Fibroblast of lung (primary cell): ENCODE results near the gene CTSA. TPM values are rescaled to one million over a fixed set of nuclear protein-coding genes. Genes with fewer than 3 reads are reported as not detected.

ENCODE experiments used
- DNase-seq, 2 donors: peaks; one replicate each; pipeline versions ENCODE4 v3.0.0 to v3.0.0-alpha.2; 2010; ENCODE audit warnings: low read depth in 2 of 2
- H2AFZ ChIP-seq: 2 replicates; pipeline ENCODE4 v1.5.1; 2012; ENCODE audit warnings: low read length, control low read depth, inconsistent platforms
- H3K27ac ChIP-seq: 2 replicates; pipeline ENCODE4 v1.5.1; 2011; ENCODE audit warnings: low read length, control low read depth; ENCODE audit not compliant: insufficient read depth
- H3K27me3 ChIP-seq: 2 replicates; pipeline ENCODE4 v1.5.1; 2011; ENCODE audit warnings: mild to moderate bottlenecking, low read length; ENCODE audit not compliant: control insufficient read depth, insufficient read depth
- H3K36me3 ChIP-seq: 2 replicates; pipeline ENCODE4 v1.5.1; 2011; ENCODE audit warnings: low read length; ENCODE audit not compliant: control insufficient read depth, insufficient read depth
- H3K4me1 ChIP-seq: 2 replicates; pipeline ENCODE4 v1.5.1; 2011; ENCODE audit warnings: low read length; ENCODE audit not compliant: control insufficient read depth, insufficient read depth; ENCODE audit errors: extremely low read depth
- H3K4me2 ChIP-seq: 2 replicates; pipeline ENCODE4 v1.5.1; 2011; ENCODE audit warnings: low read length, control low read depth; ENCODE audit not compliant: insufficient read depth; ENCODE audit errors: extremely low read depth
- H3K4me3 ChIP-seq, 4 experiments: fragments of 200-600 bp in 1 of 4; sonication (generic) in 1 of 4; replicated peaks in 1 of 4; 2 replicates each; pipeline ENCODE4 v1.5.1; 2011 to 2016; ENCODE audit warnings: low read length in 4 of 4, low read depth in 3 of 4, mild to moderate bottlenecking in 3 of 4, control low read depth in 2 of 4, inconsistent platforms in 1 of 4, mixed read lengths in 1 of 4; ENCODE audit not compliant: insufficient read depth in 1 of 4; ENCODE audit errors: control extremely low read depth in 1 of 4
- H3K79me2 ChIP-seq: 2 replicates; pipeline ENCODE4 v1.5.1; 2012; ENCODE audit warnings: mild to moderate bottlenecking, low read length, inconsistent platforms; ENCODE audit not compliant: control insufficient read depth, insufficient read depth
- H3K9ac ChIP-seq: 2 replicates; pipeline ENCODE4 v1.5.1; 2011; ENCODE audit warnings: mild to moderate bottlenecking, low read length, control low read depth; ENCODE audit not compliant: insufficient read depth
- H3K9me3 ChIP-seq: 2 replicates; pipeline ENCODE4 v1.5.1; 2012; ENCODE audit warnings: low read depth, low read length; ENCODE audit not compliant: control insufficient read depth, insufficient read depth
- H4K20me1 ChIP-seq: 2 replicates; pipeline ENCODE4 v1.5.1; 2011; ENCODE audit warnings: low read length; ENCODE audit not compliant: control insufficient read depth, insufficient read depth; ENCODE audit errors: extremely low read depth
- EZH2 ChIP-seq: IDR thresholded peaks from 2 replicates; pipeline ENCODE4 v1.5.1; 2012; ENCODE audit warnings: low read length, control low read depth, mild to moderate bottlenecking; ENCODE audit errors: missing control alignments
- polyA plus RNA-seq, 2 donors: library from polyadenylated mRNA; depleted of rRNA in 1 of 2; stranded (reverse) in 1 of 2; unstranded in 1 of 2; fragments of >200 nt; gene quantifications; 2 replicates each; pipeline ENCODE4 v1.2.1, GENCODE V29; 2011 to 2012; ENCODE audit warnings: missing spikeins in 1 of 2
- total RNA-seq: library from RNA; depleted of rRNA; stranded (reverse); fragments of >200 nt; gene quantifications from 2 replicates; pipeline ENCODE4 v1.2.1, GENCODE V29; 2014
- TF ChIP-seq, protein P1 (sequence below), 2 donors: IDR thresholded peaks in 1 of 2; conservative IDR thresholded peaks in 1 of 2; 1 replicate in 1 of 2; 2 replicates in 1 of 2; pipeline ENCODE4 v1.5.1; 2011 to 2012; ENCODE audit warnings: low read length in 2 of 2, control low read depth in 1 of 2, inconsistent platforms in 1 of 2, low read depth in 1 of 2, mild to moderate bottlenecking in 1 of 2

CTSA gene
- total and polyA plus RNA-seq, 2 donors (not counting 1 experiment from before 2014, with no cell fraction given) = 116 to 364 TPM

DNA sequence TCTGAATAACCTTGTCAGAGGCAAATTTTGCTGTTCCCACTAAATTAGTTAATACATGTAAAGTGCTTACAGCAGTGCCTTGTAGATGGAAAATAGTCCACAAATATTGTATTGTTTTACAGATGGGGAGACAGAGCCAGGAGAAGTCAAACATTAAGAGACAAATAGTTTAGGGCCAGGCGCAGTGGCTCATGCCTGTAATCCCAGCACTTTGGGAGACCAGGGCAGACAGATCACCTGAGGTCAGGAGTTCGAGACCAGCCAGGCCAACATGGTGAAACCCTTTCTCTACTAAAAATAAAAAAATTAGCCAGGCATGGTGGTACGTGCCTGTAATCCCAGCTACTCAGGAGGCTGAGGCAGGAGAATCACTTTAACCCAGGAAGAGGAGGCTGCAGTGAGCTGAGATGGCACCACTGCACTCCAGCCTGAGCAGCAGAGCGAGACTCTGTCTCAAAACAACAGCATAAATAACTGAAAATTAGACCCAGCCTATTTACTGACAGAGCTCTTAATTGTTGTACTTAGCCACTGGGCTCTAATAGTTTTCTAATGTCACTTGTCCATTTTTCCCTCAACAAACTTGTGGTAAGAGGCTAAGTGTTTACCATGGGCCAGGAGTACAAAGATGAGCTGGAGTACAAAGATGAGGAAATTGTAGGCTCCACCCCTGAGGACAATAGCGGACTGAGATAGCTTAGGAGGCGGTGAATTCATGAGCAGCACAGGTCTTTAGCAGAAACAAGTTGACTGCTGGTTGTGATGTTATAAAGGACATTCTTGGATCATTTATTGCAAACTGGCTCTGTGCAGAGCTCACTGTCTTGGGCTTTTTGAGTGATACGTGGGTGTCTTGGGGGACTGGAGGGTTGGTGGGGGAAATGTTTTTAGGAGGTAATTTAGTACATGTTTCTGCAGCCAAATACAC is 27.3 kb upstream of the CTSA start:
- Histone ChIP-seq H3K4me1 (peaks cover 10% of the 10 kb centered on the region), H3K4me2 (no peak overlapping the region), H4K20me1 (no peaks in the 10 kb centered on the region), H3K36me3 (no peaks in the 10 kb centered on the region), H2AFZ (no peak overlapping the region), H3K4me3 (no peak overlapping the region), H3K27ac (no peak overlapping the region), H3K79me2 (no peaks in the 10 kb centered on the region), H3K27me3 (no peaks in the 10 kb centered on the region), H3K9me3 (no peaks in the 10 kb centered on the region), H3K9ac (no peak overlapping the region)
- DNase-seq = no peak
- TF ChIP-seq, protein P1, sequence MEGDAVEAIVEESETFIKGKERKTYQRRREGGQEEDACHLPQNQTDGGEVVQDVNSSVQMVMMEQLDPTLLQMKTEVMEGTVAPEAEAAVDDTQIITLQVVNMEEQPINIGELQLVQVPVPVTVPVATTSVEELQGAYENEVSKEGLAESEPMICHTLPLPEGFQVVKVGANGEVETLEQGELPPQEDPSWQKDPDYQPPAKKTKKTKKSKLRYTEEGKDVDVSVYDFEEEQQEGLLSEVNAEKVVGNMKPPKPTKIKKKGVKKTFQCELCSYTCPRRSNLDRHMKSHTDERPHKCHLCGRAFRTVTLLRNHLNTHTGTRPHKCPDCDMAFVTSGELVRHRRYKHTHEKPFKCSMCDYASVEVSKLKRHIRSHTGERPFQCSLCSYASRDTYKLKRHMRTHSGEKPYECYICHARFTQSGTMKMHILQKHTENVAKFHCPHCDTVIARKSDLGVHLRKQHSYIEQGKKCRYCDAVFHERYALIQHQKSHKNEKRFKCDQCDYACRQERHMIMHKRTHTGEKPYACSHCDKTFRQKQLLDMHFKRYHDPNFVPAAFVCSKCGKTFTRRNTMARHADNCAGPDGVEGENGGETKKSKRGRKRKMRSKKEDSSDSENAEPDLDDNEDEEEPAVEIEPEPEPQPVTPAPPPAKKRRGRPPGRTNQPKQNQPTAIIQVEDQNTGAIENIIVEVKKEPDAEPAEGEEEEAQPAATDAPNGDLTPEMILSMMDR (conservative IDR thresholded peaks at IDR 0.05 in 1 of 2, IDR thresholded peaks at IDR 0.05 in 1 of 2; ENCODE audit: low read depth in 1 of 2, low read length in 2 of 2) = no peak
- TF ChIP-seq EZH2 = no peak

DNA sequence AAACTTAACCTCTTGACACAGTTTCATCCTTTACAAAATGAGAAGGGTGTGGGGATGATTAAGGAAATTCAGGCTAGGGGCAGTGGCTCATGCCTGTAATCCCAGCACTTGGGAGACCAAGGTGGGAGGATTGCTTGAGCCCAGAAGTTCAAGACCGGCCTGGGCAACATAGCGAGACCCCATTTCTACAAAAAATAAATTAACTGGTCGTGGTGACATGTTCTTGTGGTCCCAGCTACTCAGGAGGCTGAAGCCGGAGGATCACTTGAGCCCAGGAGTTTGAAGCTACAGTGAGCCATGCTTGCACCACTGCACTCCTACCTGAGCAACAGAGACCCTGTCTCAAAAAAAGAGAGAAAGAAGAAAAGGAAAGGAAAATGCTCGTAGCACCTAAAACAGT is 24.7 kb upstream of the CTSA start:
- Histone ChIP-seq H3K27ac (no peak overlapping the region), H2AFZ (no peak overlapping the region)

DNA sequence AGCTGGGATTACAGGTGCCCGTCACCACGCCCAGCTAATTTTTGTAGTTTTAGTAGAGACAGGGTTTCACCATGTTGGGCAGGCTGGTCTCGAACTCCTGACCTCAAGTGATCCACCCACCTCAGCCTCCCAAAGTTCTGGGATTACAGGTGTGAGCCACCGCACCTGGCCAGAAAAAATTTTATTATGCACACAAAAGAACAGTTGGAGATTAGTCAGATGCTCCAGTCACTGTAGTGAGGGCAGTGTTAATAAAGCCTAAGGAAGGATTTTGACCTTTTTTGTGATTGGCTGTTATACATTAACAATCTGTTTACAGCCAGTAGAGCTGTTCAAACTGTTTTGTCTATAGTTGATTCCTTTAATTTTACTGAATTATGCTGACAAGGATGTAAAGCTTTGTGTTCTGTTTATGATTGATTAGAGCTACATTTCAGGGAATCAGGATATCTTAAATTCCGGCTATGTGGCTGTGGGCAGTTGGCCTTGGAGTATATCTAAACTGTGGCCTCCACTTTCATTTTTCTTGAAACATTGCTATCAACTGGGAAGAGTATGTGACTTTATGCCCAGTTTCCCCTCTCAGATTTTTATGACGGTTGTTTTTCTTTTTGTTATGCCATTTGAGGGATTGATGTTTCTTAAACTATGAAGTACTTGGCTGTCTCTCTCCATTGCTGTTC is 23.9 kb upstream of the CTSA start:
- peaks cover 10% of the 10 kb centered on the region for H3K4me1 ChIP-seq
- no peak overlapping the region for H2AFZ ChIP-seq
- H3K4me2 ChIP-seq = peak overlapping the region; percentile 70
- no peaks in the 10 kb centered on the region for H3K9me3 ChIP-seq
- H3K79me2 ChIP-seq = no peaks in the 10 kb centered on the region
- no peak for TF ChIP-seq EZH2
- TF ChIP-seq, protein P1 (conservative IDR thresholded peaks at IDR 0.05 in 1 of 2, IDR thresholded peaks at IDR 0.05 in 1 of 2; ENCODE audit: low read depth in 1 of 2, low read length in 2 of 2) = no peak
- H4K20me1 ChIP-seq = no peaks in the 10 kb centered on the region
- peak overlapping the region; percentile 8 for H3K9ac ChIP-seq
- no peak for DNase-seq
- H3K36me3 ChIP-seq = no peaks in the 10 kb centered on the region
- H3K4me3 ChIP-seq = no peak overlapping the region
- peak overlapping the region; percentile 87 for H3K27ac ChIP-seq
- H3K27me3 ChIP-seq = no peaks in the 10 kb centered on the region

More for the DNA sequence above, 24.7 kb upstream of the CTSA start:
- H3K4me1 ChIP-seq = peaks cover 10% of the 10 kb centered on the region
- H4K20me1 ChIP-seq = no peaks in the 10 kb centered on the region
- DNase-seq = no peak
- TF ChIP-seq EZH2 = no peak
- TF ChIP-seq, protein P1 (conservative IDR thresholded peaks at IDR 0.05 in 1 of 2, IDR thresholded peaks at IDR 0.05 in 1 of 2; ENCODE audit: low read depth in 1 of 2, low read length in 2 of 2) = no peak
- H3K4me2 ChIP-seq = no peak overlapping the region
- no peaks in the 10 kb centered on the region for H3K9me3 ChIP-seq
- no peaks in the 10 kb centered on the region for H3K36me3 ChIP-seq
- H3K9ac ChIP-seq = no peak overlapping the region
- no peaks in the 10 kb centered on the region for H3K27me3 ChIP-seq
- H3K4me3 ChIP-seq = no peak overlapping the region
- H3K79me2 ChIP-seq = no peaks in the 10 kb centered on the region
